Tibial nerve (tissue), 4 donors: ENCODE results near the gene RBM20. TPM values are rescaled to one million over a fixed set of nuclear protein-coding genes. Genes with fewer than 3 reads are reported as not detected.

Experiments
- DNase-seq, 2 donors: peaks; one replicate each; pipeline ENCODE4 v3.0.0-alpha.2; 2019; ENCODE audit warnings: low spot score in 2 of 2
- H3K27ac ChIP-seq, 4 donors: fragments of 200-600 bp; sonication (generic) in 3 of 4; one replicate each; pipeline ENCODE4 v1.5.1; 2017 to 2019; ENCODE audit warnings: mild to moderate bottlenecking in 1 of 4
- H3K27me3 ChIP-seq, 2 donors: fragments of 200-600 bp; sonication (generic) in 1 of 2; one replicate each; pipeline versions ENCODE4 v1.5.1 to v1.6.0; 2017 to 2019
- H3K36me3 ChIP-seq, 3 donors: fragments of 200-600 bp; sonication (generic); one replicate each; pipeline ENCODE4 v1.5.1; 2018 to 2019
- H3K4me1 ChIP-seq, 4 donors: fragments of 200-600 bp; sonication (generic) in 3 of 4; one replicate each; pipeline ENCODE4 v1.5.1; 2017 to 2019
- H3K4me3 ChIP-seq, 4 donors: fragments of 200-600 bp; sonication (generic) in 3 of 4; one replicate each; pipeline ENCODE4 v1.5.1; 2017 to 2019; ENCODE audit warnings: mild to moderate bottlenecking in 1 of 4, moderate library complexity in 1 of 4
- H3K9me3 ChIP-seq, 4 donors: fragments of 200-600 bp; sonication (generic) in 3 of 4; one replicate each; pipeline ENCODE4 v1.5.1; 2017 to 2019
- EP300 ChIP-seq, 2 donors: sonication (generic); formaldehyde crosslinking; IDR thresholded peaks; one replicate each; pipeline ENCODE4 v1.6.1; 2017; ENCODE audit warnings: antibody characterized with exemption in 2 of 2, mild to moderate bottlenecking in 1 of 2
- POLR2A ChIP-seq, 2 donors: fragments of 450-650 bp; IDR thresholded peaks; one replicate each; pipeline ENCODE4 v1.6.1; 2017; ENCODE audit warnings: antibody characterized with exemption in 2 of 2, mild to moderate bottlenecking in 2 of 2, moderate library complexity in 2 of 2
- WGBS, 2 donors: methylation state at CpG; one replicate each; pipeline ENCODE4 v1.1.5; 2018; 5-methylcytosine and 5-hydroxymethylcytosine counted together
- total RNA-seq, 4 donors: library from RNA; depleted of rRNA; stranded (reverse); fragments of >200 nt; gene quantifications; one replicate each; pipeline ENCODE4 v1.1.0, GENCODE V29; 2016
- TF ChIP-seq, protein P1 (sequence below), 5 experiments: fragments of 200-600 bp in 3 of 5; fragments of 450-650 bp in 2 of 5; sonication (generic) in 3 of 5; IDR thresholded peaks; one replicate each; pipeline ENCODE4 v1.5.1; 2016 to 2019; ENCODE audit warnings: antibody characterized with exemption in 5 of 5, mild to moderate bottlenecking in 3 of 5, moderate library complexity in 2 of 5

RBM20 gene
- total RNA-seq, 4 donors from 2014 or later, result 1.3 to 8.7 (median 2.7) TPM

DNA sequence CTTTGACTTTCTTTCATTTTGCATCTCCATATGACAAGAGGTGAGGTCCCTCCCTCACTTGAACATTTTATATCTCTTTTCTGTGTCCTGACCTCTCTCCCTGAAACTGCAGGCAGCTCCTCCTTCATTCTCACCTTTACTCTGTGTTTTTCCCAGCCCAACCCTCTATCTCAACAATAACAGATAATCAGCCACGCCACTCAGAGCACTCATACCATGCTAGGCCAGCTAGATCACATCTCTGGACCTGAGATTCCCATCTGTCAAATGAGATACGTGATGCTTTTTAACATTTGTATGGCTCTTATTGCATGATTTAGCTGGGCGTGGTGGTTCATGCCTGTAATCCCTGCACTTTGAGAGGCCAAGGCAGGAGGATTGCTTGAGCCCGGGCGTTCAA lies 164.5 kb downstream of the RBM20 start:
- no peak overlapping the region for H3K27ac ChIP-seq
- no peaks in the 10 kb centered on the region for H3K9me3 ChIP-seq
- WGBS, 2 donors, result 72 to 79% methylated on average over 5 of the region's 5 CpGs
- no peaks in the 10 kb centered on the region for H3K36me3 ChIP-seq
- DNase-seq, result no peak
- H3K27me3 ChIP-seq, result peaks cover 0 to 6% of the 10 kb centered on the region in 2 donors
- peaks cover 0 to 9% (median 4%) of the 10 kb centered on the region in 4 donors for H3K4me1 ChIP-seq
- no peak overlapping the region for H3K4me3 ChIP-seq
- no peak for TF ChIP-seq POLR2A (IDR thresholded peaks at IDR 0.05)

DNA sequence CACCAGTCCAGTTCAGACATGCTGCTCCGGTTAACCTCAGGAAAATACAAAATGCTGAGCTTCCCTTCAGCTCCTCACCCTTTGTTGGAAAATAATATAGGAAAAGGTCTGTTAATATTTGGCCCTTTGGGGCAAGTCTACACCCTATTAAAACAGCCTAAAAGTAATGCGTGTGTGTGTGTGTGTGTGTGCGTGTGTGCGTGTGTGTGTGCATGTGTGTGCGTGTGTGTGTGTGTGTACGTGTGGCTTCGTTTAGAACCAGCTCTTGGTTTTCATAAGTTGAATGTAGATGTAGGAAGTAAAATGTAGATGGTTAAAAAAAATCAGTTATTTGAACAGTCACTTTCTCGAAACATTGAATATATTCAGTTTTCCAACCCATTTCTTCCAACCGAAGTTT lies 166.5 kb downstream of the RBM20 start:
- H3K27me3 ChIP-seq, result peaks cover 0 to 6% of the 10 kb centered on the region in 2 donors
- H3K36me3 ChIP-seq, result no peaks in the 10 kb centered on the region
- DNase-seq, result no peak
- TF ChIP-seq, protein P1, sequence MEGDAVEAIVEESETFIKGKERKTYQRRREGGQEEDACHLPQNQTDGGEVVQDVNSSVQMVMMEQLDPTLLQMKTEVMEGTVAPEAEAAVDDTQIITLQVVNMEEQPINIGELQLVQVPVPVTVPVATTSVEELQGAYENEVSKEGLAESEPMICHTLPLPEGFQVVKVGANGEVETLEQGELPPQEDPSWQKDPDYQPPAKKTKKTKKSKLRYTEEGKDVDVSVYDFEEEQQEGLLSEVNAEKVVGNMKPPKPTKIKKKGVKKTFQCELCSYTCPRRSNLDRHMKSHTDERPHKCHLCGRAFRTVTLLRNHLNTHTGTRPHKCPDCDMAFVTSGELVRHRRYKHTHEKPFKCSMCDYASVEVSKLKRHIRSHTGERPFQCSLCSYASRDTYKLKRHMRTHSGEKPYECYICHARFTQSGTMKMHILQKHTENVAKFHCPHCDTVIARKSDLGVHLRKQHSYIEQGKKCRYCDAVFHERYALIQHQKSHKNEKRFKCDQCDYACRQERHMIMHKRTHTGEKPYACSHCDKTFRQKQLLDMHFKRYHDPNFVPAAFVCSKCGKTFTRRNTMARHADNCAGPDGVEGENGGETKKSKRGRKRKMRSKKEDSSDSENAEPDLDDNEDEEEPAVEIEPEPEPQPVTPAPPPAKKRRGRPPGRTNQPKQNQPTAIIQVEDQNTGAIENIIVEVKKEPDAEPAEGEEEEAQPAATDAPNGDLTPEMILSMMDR (IDR thresholded peaks at IDR 0.05), result no peak
- TF ChIP-seq EP300 (IDR thresholded peaks at IDR 0.05) (no peak), POLR2A (IDR thresholded peaks at IDR 0.05) (no peak)
- H3K27ac ChIP-seq, result no peak overlapping the region
- no peak overlapping the region for H3K4me3 ChIP-seq
- 79 to 90% methylated on average over 9 of the region's 9 CpGs for WGBS, 2 donors
- H3K4me1 ChIP-seq, result no peaks in the 10 kb centered on the region
- no peaks in the 10 kb centered on the region for H3K9me3 ChIP-seq

DNA sequence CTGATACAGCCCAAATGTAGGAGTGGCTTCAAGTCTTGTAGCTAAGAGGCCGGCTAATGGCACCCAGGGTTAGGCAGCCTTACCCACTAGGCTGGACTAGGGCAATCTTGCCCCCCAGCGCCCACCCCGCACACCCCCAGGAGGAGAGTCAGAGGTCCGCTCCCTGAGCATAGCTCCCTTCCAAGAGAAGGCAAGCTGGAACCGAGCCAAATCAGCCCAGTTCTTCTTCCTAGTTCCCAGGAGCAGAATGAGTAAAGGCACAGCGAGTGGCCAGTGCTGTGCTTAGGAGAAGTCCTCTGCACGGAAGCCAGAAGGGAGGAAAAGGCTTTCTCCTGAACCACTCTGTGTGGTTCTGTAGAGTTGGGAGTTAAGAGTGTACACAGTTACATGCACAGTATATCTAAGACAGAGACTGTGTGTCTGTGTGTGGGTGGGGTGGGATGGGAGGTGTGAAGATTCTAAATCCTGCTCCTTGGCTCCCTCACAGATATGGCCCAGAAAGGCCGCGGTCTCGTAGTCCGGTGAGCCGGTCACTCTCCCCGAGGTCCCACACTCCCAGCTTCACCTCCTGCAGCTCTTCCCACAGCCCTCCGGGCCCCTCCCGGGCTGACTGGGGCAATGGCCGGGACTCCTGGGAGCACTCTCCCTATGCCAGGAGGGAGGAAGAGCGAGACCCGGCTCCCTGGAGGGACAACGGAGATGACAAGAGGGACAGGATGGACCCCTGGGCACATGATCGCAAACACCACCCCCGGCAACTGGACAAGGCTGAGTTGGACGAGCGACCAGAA lies 167.8 kb downstream of the RBM20 start:
- peaks cover 0 to 6% of the 10 kb centered on the region in 2 donors for H3K27me3 ChIP-seq
- DNase-seq, result peak in 1 of 2 donors; percentile 46
- WGBS, 2 donors, result 86 to 87% methylated on average over 19 to 23 of the region's 23 CpGs
- no peaks in the 10 kb centered on the region for H3K4me1 ChIP-seq
- H3K9me3 ChIP-seq, result no peaks in the 10 kb centered on the region
- TF ChIP-seq POLR2A (IDR thresholded peaks at IDR 0.05) (no peak), EP300 (IDR thresholded peaks at IDR 0.05) (no peak)
- TF ChIP-seq, protein P1 (IDR thresholded peaks at IDR 0.05), result no peak
- no peaks in the 10 kb centered on the region for H3K36me3 ChIP-seq
- no peak overlapping the region for H3K4me3 ChIP-seq
- no peak overlapping the region for H3K27ac ChIP-seq

DNA sequence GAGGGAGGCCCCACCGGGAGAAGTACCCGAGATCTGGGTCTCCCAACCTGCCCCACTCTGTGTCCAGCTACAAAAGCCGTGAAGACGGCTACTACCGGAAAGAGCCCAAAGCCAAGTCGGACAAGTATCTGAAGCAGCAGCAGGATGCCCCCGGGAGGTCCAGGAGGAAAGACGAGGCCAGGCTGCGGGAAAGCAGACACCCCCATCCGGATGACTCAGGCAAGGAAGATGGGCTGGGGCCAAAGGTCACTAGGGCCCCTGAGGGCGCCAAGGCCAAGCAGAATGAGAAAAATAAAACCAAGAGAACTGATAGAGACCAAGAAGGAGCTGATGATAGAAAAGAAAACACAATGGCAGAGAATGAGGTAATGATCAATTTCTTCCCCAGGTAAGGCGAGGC lies 168.4 kb downstream of the RBM20 start:
- no peak for DNase-seq
- WGBS, 2 donors, result 75 to 79% methylated on average over 12 of the region's 12 CpGs
- Histone ChIP-seq H3K27me3 (peaks cover 0 to 6% of the 10 kb centered on the region in 2 donors), H3K4me3 (no peak overlapping the region), H3K9me3 (no peaks in the 10 kb centered on the region), H3K4me1 (no peaks in the 10 kb centered on the region), H3K27ac (no peak overlapping the region), H3K36me3 (no peaks in the 10 kb centered on the region)
- TF ChIP-seq POLR2A (IDR thresholded peaks at IDR 0.05) (no peak), EP300 (IDR thresholded peaks at IDR 0.05) (no peak)
- TF ChIP-seq, protein P1 (IDR thresholded peaks at IDR 0.05), result no peak

DNA sequence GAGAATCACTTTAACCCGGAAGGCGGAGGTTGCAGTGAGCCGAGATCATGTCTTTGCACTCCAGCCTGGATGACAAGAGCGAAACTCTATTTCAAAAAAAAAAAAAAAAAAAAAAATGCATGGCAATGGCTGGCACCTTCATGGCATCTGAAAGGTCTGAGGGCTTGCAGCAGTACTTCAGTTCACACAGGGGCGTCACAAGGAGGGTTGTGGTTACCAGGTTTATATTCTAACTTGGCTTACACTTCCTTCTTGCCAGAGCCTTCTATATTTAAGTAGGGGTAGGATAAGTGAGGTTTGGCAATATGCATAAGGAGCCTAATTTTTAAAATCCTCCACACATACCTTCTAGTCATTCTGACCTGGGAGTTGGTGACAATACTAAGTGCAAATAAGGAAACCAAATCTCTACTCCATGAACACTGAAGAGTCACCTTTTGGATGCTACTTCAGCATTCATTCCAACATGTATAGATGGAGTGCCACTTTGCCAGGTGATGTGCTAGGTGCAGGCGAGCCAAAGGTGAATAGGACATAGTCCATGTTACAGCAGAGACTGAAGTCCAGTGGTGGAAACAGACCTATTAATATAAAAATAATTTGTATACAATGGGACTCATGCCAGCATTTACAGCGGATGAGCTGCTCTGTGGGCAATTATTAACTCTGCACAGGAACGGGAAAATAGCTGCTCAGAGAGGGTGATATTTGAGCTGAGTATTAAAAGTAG lies 169.8 kb downstream of the RBM20 start:
- Histone ChIP-seq H3K4me1 (peaks cover 0 to 7% (median 0%) of the 10 kb centered on the region in 4 donors), H3K27me3 (peaks cover 0 to 6% of the 10 kb centered on the region in 2 donors), H3K27ac (no peak overlapping the region), H3K36me3 (no peaks in the 10 kb centered on the region), H3K4me3 (no peak overlapping the region), H3K9me3 (no peaks in the 10 kb centered on the region)
- TF ChIP-seq EP300 (IDR thresholded peaks at IDR 0.05), result no peak
- TF ChIP-seq POLR2A (IDR thresholded peaks at IDR 0.05), result no peak
- TF ChIP-seq, protein P1 (IDR thresholded peaks at IDR 0.05), result no peak
- DNase-seq, result no peak
- 88 to 92% methylated on average over 8 of the region's 8 CpGs for WGBS, 2 donors
